Measurements from ENCODE around the gene ABCA8.

ABCA8 gene

GRCh38 chr17:68853439-68853838, 101.8 kb downstream of the ABCA8 start:
- Histone ChIP-seq H3K23ac (ENCODE audit: low read depth, low read length, poor library complexity) (no peak overlapping the region), H3K4me1 (ENCODE audit: control insufficient read depth in 2 of 2, insufficient read depth in 1 of 2, low read depth in 1 of 2, low read length in 2 of 2) (no peaks in the 10 kb centered on the region), H3K18ac (ENCODE audit: low read length) (no peak overlapping the region), H3K9me3 (replicated peaks in 1 of 2; ENCODE audit: control insufficient read depth in 2 of 2, insufficient read depth in 1 of 2, low read depth in 1 of 2, low read length in 2 of 2) (peaks cover 0 to 1% of the 10 kb centered on the region in 2 donors), H3K9ac (ENCODE audit: low read depth, low read length, poor library complexity) (no peak overlapping the region), H3K27me3 (ENCODE audit: control insufficient read depth in 3 of 3, insufficient read depth in 3 of 3, low read depth in 1 of 3, low read length in 3 of 3) (no peaks in the 10 kb centered on the region), H3K4me2 (ENCODE audit: insufficient read depth, low read length, poor library complexity, severe bottlenecking) (no peak overlapping the region), H3K36me3 (replicated peaks in 1 of 2; ENCODE audit: control insufficient read depth in 2 of 2, insufficient read depth in 2 of 2, low read length in 2 of 2) (no peaks in the 10 kb centered on the region), H3K27ac (replicated peaks; ENCODE audit: low read length) (no peak overlapping the region), H2BK5ac (ENCODE audit: low read length) (no peak overlapping the region), H2BK12ac (ENCODE audit: low read length) (no peak overlapping the region), H4K8ac (ENCODE audit: low read depth, low read length) (no peak overlapping the region), H2AFZ (ENCODE audit: low read length) (no peak overlapping the region), H3K4ac (ENCODE audit: low read length) (no peak overlapping the region), H3K14ac (ENCODE audit: low read length) (no peak overlapping the region), H4K91ac (ENCODE audit: low read depth, low read length, poor library complexity) (no peak overlapping the region), H2BK120ac (ENCODE audit: low read depth, low read length) (no peak overlapping the region), H3K4me3 (ENCODE audit: low read length in 2 of 2) (no peak overlapping the region), H3K79me1 (ENCODE audit: low read depth, low read length) (no peaks in the 10 kb centered on the region), H2AK5ac (ENCODE audit: low read depth, low read length) (no peak overlapping the region), H2BK15ac (ENCODE audit: low read length) (no peak overlapping the region)
- WGBS, 2 donors (ENCODE audit: extremely low coverage in 2 of 2, insufficient read length in 2 of 2, insufficient replicate concordance in 1 of 2), result no CpG with 5 or more reads among the region's 4 CpGs
- no peak for DNase-seq (ENCODE audit: low spot score)

DNA sequence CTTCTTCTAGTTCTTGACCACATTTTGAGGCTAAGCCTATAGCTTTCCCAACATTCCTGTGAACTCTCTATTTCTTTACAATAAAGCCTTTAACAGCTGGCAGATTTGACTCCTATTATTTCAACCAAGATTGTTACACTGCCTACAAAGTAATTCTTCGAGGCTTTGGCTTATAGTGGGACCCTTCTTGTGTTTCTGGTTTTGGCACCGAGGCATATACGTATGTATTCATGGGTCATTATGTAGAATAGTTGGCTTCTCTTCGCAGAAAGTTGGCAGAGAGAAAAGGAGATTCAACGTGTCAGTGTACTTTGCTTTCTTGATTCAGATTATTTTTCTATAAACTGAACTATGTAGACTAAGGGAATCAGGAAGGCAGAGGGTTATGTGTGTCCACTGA, 102.2 kb downstream of the ABCA8 start:
- Histone ChIP-seq H3K14ac (ENCODE audit: low read length) (no peak overlapping the region), H3K27ac (replicated peaks; ENCODE audit: low read length) (no peak overlapping the region), H4K91ac (ENCODE audit: low read depth, low read length, poor library complexity) (no peak overlapping the region), H2AK5ac (ENCODE audit: low read depth, low read length) (no peak overlapping the region), H3K18ac (ENCODE audit: low read length) (no peak overlapping the region), H3K27me3 (ENCODE audit: control insufficient read depth in 3 of 3, insufficient read depth in 3 of 3, low read depth in 1 of 3, low read length in 3 of 3) (no peaks in the 10 kb centered on the region), H3K79me1 (ENCODE audit: low read depth, low read length) (no peaks in the 10 kb centered on the region), H2BK15ac (ENCODE audit: low read length) (no peak overlapping the region), H2BK12ac (ENCODE audit: low read length) (no peak overlapping the region), H2BK5ac (ENCODE audit: low read length) (no peak overlapping the region), H3K36me3 (replicated peaks in 1 of 2; ENCODE audit: control insufficient read depth in 2 of 2, insufficient read depth in 2 of 2, low read length in 2 of 2) (no peaks in the 10 kb centered on the region), H2BK120ac (ENCODE audit: low read depth, low read length) (no peak overlapping the region), H3K4ac (ENCODE audit: low read length) (no peak overlapping the region), H3K23ac (ENCODE audit: low read depth, low read length, poor library complexity) (no peak overlapping the region), H3K4me2 (ENCODE audit: insufficient read depth, low read length, poor library complexity, severe bottlenecking) (no peak overlapping the region), H4K8ac (ENCODE audit: low read depth, low read length) (no peak overlapping the region), H3K9ac (ENCODE audit: low read depth, low read length, poor library complexity) (no peak overlapping the region), H2AFZ (ENCODE audit: low read length) (no peak overlapping the region), H3K4me3 (ENCODE audit: low read length in 2 of 2) (no peak overlapping the region), H3K9me3 (replicated peaks in 1 of 2; ENCODE audit: control insufficient read depth in 2 of 2, insufficient read depth in 1 of 2, low read depth in 1 of 2, low read length in 2 of 2) (peaks cover 0 to 1% of the 10 kb centered on the region in 2 donors), H3K4me1 (ENCODE audit: control insufficient read depth in 2 of 2, insufficient read depth in 1 of 2, low read depth in 1 of 2, low read length in 2 of 2) (no peaks in the 10 kb centered on the region)
- no peak for DNase-seq (ENCODE audit: low spot score)
- no CpG with 5 or more reads among the region's 5 CpGs for WGBS, 2 donors (ENCODE audit: extremely low coverage in 2 of 2, insufficient read length in 2 of 2, insufficient replicate concordance in 1 of 2)

GRCh38 chr17:68851890-68852289, 103.3 kb downstream of the ABCA8 start:
- H2AK5ac ChIP-seq (ENCODE audit: low read depth, low read length), result no peak overlapping the region
- whole genome bisulfite sequencing, 2 donors (ENCODE audit: extremely low coverage in 2 of 2, insufficient read length in 2 of 2, insufficient replicate concordance in 1 of 2), result no CpG with 5 or more reads among the region's 1 CpG
- H2BK120ac ChIP-seq (ENCODE audit: low read depth, low read length), result no peak overlapping the region

GRCh38 chr17:68850749-68851510, 104.3 kb downstream of the ABCA8 start:
- WGBS, 2 donors (ENCODE audit: extremely low coverage in 2 of 2, insufficient read length in 2 of 2, insufficient replicate concordance in 1 of 2), result no CpG with 5 or more reads among the region's 2 CpGs
- DNase-seq (ENCODE audit: low spot score), result no peak
- no peak overlapping the region for H2BK5ac ChIP-seq (ENCODE audit: low read length)

More at GRCh38 chr17:68851890-68852289, 103.3 kb downstream of the ABCA8 start:
- Histone ChIP-seq H3K4me1 (ENCODE audit: control insufficient read depth in 2 of 2, insufficient read depth in 1 of 2, low read depth in 1 of 2, low read length in 2 of 2) (no peaks in the 10 kb centered on the region), H2BK15ac (ENCODE audit: low read length) (no peak overlapping the region), H4K91ac (ENCODE audit: low read depth, low read length, poor library complexity) (no peak overlapping the region), H3K36me3 (replicated peaks in 1 of 2; ENCODE audit: control insufficient read depth in 2 of 2, insufficient read depth in 2 of 2, low read length in 2 of 2) (no peaks in the 10 kb centered on the region), H3K14ac (ENCODE audit: low read length) (no peak overlapping the region), H3K23ac (ENCODE audit: low read depth, low read length, poor library complexity) (no peak overlapping the region), H3K4me2 (ENCODE audit: insufficient read depth, low read length, poor library complexity, severe bottlenecking) (no peak overlapping the region), H2BK12ac (ENCODE audit: low read length) (no peak overlapping the region), H3K4ac (ENCODE audit: low read length) (no peak overlapping the region), H3K27ac (replicated peaks; ENCODE audit: low read length) (no peak overlapping the region), H3K27me3 (ENCODE audit: control insufficient read depth in 3 of 3, insufficient read depth in 3 of 3, low read depth in 1 of 3, low read length in 3 of 3) (no peaks in the 10 kb centered on the region), H2AFZ (ENCODE audit: low read length) (no peak overlapping the region), H3K4me3 (ENCODE audit: low read length in 2 of 2) (no peak overlapping the region), H3K18ac (ENCODE audit: low read length) (no peak overlapping the region), H4K8ac (ENCODE audit: low read depth, low read length) (no peak overlapping the region), H3K9me3 (replicated peaks in 1 of 2; ENCODE audit: control insufficient read depth in 2 of 2, insufficient read depth in 1 of 2, low read depth in 1 of 2, low read length in 2 of 2) (peaks cover 0 to 1% of the 10 kb centered on the region in 2 donors), H3K79me1 (ENCODE audit: low read depth, low read length) (no peaks in the 10 kb centered on the region), H2BK5ac (ENCODE audit: low read length) (no peak overlapping the region), H3K9ac (ENCODE audit: low read depth, low read length, poor library complexity) (no peak overlapping the region)
- DNase-seq (ENCODE audit: low spot score), result no peak

More at GRCh38 chr17:68850749-68851510, 104.3 kb downstream of the ABCA8 start:
- Histone ChIP-seq H2AFZ (ENCODE audit: low read length) (no peak overlapping the region), H4K91ac (ENCODE audit: low read depth, low read length, poor library complexity) (no peak overlapping the region), H2BK12ac (ENCODE audit: low read length) (no peak overlapping the region), H3K23ac (ENCODE audit: low read depth, low read length, poor library complexity) (no peak overlapping the region), H4K8ac (ENCODE audit: low read depth, low read length) (no peak overlapping the region), H3K9ac (ENCODE audit: low read depth, low read length, poor library complexity) (no peak overlapping the region), H3K9me3 (replicated peaks in 1 of 2; ENCODE audit: control insufficient read depth in 2 of 2, insufficient read depth in 1 of 2, low read depth in 1 of 2, low read length in 2 of 2) (peaks cover 0 to 1% of the 10 kb centered on the region in 2 donors), H2BK15ac (ENCODE audit: low read length) (no peak overlapping the region), H3K36me3 (replicated peaks in 1 of 2; ENCODE audit: control insufficient read depth in 2 of 2, insufficient read depth in 2 of 2, low read length in 2 of 2) (no peaks in the 10 kb centered on the region), H3K4me2 (ENCODE audit: insufficient read depth, low read length, poor library complexity, severe bottlenecking) (no peak overlapping the region), H2BK120ac (ENCODE audit: low read depth, low read length) (no peak overlapping the region), H3K4me3 (ENCODE audit: low read length in 2 of 2) (no peak overlapping the region), H3K27me3 (ENCODE audit: control insufficient read depth in 3 of 3, insufficient read depth in 3 of 3, low read depth in 1 of 3, low read length in 3 of 3) (no peaks in the 10 kb centered on the region), H3K4ac (ENCODE audit: low read length) (no peak overlapping the region), H3K14ac (ENCODE audit: low read length) (no peak overlapping the region), H3K4me1 (ENCODE audit: control insufficient read depth in 2 of 2, insufficient read depth in 1 of 2, low read depth in 1 of 2, low read length in 2 of 2) (no peaks in the 10 kb centered on the region), H3K18ac (ENCODE audit: low read length) (no peak overlapping the region), H3K79me1 (ENCODE audit: low read depth, low read length) (no peaks in the 10 kb centered on the region), H2AK5ac (ENCODE audit: low read depth, low read length) (no peak overlapping the region), H3K27ac (replicated peaks; ENCODE audit: low read length) (no peak overlapping the region)

Data from neuronal stem cell (in vitro differentiated cells).